ENCODE results near the gene GPX5.

The GPX5 gene

GRCh38 chr6:28568515-28569108 lies 42.9 kb downstream of the GPX5 start:
- POLR2A ChIA-PET, result no interaction called here
- CTCF ChIA-PET, result no interaction called here
- no peak for TF ChIP-seq CTCF (IDR thresholded peaks at IDR 0.05; ENCODE audit: control extremely low read depth, extremely low read depth, low read depth, missing control alignments)
- DNase-seq (ENCODE audit: extremely low spot score), result no peak

GRCh38 chr6:28569748-28570147 lies 44.1 kb downstream of the GPX5 start:
- CTCF ChIA-PET, result no interaction called here
- no peak for TF ChIP-seq CTCF (IDR thresholded peaks at IDR 0.05; ENCODE audit: control extremely low read depth, extremely low read depth, low read depth, missing control alignments)
- DNase-seq (ENCODE audit: extremely low spot score), result no peak
- POLR2A ChIA-PET, result no interaction called here

GRCh38 chr6:28580475-28580874 lies 54.8 kb downstream of the GPX5 start:
- ChIA-PET POLR2A (no interaction called here), CTCF (interaction anchor here (1.4 to 2.8 kb wide), 3 partner anchors 9 to 83 kb away, joined by 3 to 12 read pairs (median 3); no protein-coding TSS in a partner anchor)
- no peak for TF ChIP-seq CTCF (IDR thresholded peaks at IDR 0.05; ENCODE audit: control extremely low read depth, extremely low read depth, low read depth, missing control alignments)
- no peak for DNase-seq (ENCODE audit: extremely low spot score)

- POLR2A ChIA-PET, result no interaction called here
Measured at GRCh38 chr6:28583463-28583862, 57.8 kb downstream of the GPX5 start.

More at GRCh38 chr6:28583463-28583862, 57.8 kb downstream of the GPX5 start:
- TF ChIP-seq CTCF (IDR thresholded peaks at IDR 0.05; ENCODE audit: control extremely low read depth, extremely low read depth, low read depth, missing control alignments), result no peak
- CTCF ChIA-PET, result interaction anchor here (1.2 kb wide), 1 partner anchor 41 kb away, joined by 3 read pairs; no protein-coding TSS in a partner anchor
- no peak for DNase-seq (ENCODE audit: extremely low spot score)
